Nephron (organoid): ENCODE results near the gene PROB1.

Source experiments
- H3K27ac Mint-ChIP-seq, 3 experiments: 2 replicates each; pipeline ENCODE4 v1.8.0; 2020; ENCODE audit warnings: mixed read lengths in 3 of 3, mild to moderate bottlenecking in 2 of 3, moderate library complexity in 1 of 3
- H3K27me3 Mint-ChIP-seq: 2 replicates; pipeline ENCODE4 v1.8.0; 2021; ENCODE audit warnings: low read depth, mild to moderate bottlenecking, moderate library complexity, mixed read lengths
- H3K36me3 Mint-ChIP-seq: 2 replicates; pipeline ENCODE4 v1.8.0; 2020; ENCODE audit warnings: low read depth, mixed read lengths
- H3K4me1 Mint-ChIP-seq: 2 replicates; pipeline ENCODE4 v1.8.0; 2020; ENCODE audit warnings: mixed read lengths
- H3K4me3 Mint-ChIP-seq, 3 experiments: 2 replicates each; pipeline ENCODE4 v1.8.0; 2020; ENCODE audit warnings: mild to moderate bottlenecking in 3 of 3, mixed read lengths in 3 of 3, moderate library complexity in 2 of 3
- H3K9me3 Mint-ChIP-seq: 2 replicates; pipeline ENCODE4 v1.8.0; 2020; ENCODE audit warnings: mixed read lengths
- TF ChIP-seq, protein P1 (sequence below), 3 experiments: fragments of 200-600 bp; sonication (generic); IDR thresholded peaks; one replicate each; pipeline ENCODE4 v1.5.0; 2021; ENCODE audit warnings: antibody characterized with exemption in 3 of 3; ENCODE audit not compliant: unreplicated experiment in 3 of 3

PROB1 gene

DNA sequence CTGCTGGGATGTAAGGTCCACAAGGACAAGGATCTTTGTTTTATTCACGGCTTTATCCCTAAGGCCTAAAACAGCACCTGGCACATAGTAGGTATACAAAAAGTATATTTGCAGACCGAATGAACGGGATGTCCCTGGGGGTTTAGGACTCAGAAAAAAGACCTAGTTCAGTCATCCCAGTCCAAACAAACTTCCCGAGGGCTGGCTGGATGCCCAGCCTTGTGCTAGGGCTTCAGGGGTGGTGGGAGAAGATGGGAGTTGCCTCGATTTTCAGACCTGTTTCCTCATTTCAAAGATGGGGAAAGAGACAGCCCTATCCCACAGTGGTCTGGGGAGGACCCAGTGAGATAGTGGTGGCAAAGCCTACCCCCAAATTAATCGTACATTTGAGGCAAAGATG lies 3.0 kb upstream of the PROB1 start:
- Mint-ChIP-seq H3K9me3 (no peaks in the 10 kb centered on the region), H3K36me3 (peaks cover 10% of the 10 kb centered on the region), H3K4me3 (peak overlapping the region in 1 of 3 experiments; percentile 69), H3K27ac (no peak overlapping the region), H3K4me1 (peaks cover 20% of the 10 kb centered on the region), H3K27me3 (peaks cover 24% of the 10 kb centered on the region)
- TF ChIP-seq, protein P1, sequence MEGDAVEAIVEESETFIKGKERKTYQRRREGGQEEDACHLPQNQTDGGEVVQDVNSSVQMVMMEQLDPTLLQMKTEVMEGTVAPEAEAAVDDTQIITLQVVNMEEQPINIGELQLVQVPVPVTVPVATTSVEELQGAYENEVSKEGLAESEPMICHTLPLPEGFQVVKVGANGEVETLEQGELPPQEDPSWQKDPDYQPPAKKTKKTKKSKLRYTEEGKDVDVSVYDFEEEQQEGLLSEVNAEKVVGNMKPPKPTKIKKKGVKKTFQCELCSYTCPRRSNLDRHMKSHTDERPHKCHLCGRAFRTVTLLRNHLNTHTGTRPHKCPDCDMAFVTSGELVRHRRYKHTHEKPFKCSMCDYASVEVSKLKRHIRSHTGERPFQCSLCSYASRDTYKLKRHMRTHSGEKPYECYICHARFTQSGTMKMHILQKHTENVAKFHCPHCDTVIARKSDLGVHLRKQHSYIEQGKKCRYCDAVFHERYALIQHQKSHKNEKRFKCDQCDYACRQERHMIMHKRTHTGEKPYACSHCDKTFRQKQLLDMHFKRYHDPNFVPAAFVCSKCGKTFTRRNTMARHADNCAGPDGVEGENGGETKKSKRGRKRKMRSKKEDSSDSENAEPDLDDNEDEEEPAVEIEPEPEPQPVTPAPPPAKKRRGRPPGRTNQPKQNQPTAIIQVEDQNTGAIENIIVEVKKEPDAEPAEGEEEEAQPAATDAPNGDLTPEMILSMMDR (IDR thresholded peaks at IDR 0.05; ENCODE audit: unreplicated experiment in 3 of 3): no peak

DNA sequence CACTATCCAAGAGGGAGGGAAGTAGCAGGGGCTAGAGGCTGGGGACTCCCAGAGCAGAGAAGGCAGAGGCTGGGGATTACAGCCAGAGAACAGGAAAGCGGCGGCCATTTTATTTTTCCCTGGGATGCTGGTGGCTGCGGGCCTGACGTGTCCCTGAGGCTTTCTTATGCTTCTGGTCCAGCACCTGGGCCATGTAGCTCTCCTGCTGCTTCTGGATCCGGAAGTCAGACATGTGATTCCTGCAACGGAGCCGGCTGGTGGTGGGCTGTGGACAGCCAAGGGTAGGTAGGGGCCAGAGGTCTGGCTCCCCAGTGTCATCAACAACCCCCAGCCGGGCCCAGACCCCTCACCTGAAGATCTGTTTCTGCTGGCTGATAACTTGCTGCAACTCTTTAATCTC lies 1.8 kb upstream of the PROB1 start:
- peak overlapping the region in 2 of 3 experiments; percentile 21 to 64 for H3K4me3 Mint-ChIP-seq
- peaks cover 10% of the 10 kb centered on the region for H3K36me3 Mint-ChIP-seq
- H3K9me3 Mint-ChIP-seq: no peaks in the 10 kb centered on the region
- peaks cover 30% of the 10 kb centered on the region for H3K27me3 Mint-ChIP-seq
- H3K27ac Mint-ChIP-seq: no peak overlapping the region
- TF ChIP-seq, protein P1 (IDR thresholded peaks at IDR 0.05; ENCODE audit: unreplicated experiment in 3 of 3): no peak
- H3K4me1 Mint-ChIP-seq: peaks cover 20% of the 10 kb centered on the region

DNA sequence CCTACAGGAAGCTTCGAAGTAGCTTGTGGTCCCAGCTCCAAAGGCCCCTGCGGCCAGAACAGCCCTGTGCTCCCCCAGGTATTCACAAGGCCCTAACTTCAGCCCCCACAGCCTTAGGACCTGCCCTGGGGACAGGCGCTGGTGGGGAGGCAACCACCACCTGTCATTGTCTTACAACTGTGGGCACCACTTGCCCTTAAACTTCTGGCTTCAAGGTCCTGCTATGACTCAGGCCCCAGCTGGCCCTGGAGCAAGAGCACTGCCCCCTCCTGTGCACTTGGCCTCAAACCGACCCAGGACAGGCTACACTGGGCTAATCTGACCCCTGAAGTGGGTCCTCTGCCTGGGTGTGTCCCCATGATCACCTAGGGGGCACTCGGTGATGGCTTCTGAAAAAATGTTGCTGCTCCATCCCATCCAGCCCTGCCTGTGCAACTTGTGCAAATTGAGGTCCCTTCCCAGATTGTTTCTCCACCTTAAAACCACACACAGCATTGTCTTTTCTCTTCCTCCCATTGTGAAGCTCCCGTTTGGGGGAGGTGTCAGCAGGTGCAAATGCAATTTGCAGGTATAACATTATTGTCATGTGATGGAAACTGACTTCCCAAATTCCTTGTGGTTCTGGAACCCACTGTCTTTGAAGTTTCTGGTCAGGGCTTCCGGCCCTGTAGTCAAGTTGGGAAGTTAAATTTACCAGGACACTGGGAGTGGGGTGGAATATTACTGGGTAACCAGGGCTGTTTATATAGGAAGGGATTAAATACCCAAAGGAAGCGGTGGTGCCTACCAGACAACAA lies 1.1 kb upstream of the PROB1 start:
- Mint-ChIP-seq H3K9me3 (no peaks in the 10 kb centered on the region), H3K27me3 (peaks cover 37% of the 10 kb centered on the region), H3K27ac (peak overlapping the region in 1 of 3 experiments; percentile 40), H3K4me1 (peaks cover 24% of the 10 kb centered on the region), H3K4me3 (peak overlapping the region; percentile 24 to 85 (median 66)), H3K36me3 (peaks cover 10% of the 10 kb centered on the region)
- TF ChIP-seq, protein P1 (IDR thresholded peaks at IDR 0.05; ENCODE audit: unreplicated experiment in 3 of 3): no peak

DNA sequence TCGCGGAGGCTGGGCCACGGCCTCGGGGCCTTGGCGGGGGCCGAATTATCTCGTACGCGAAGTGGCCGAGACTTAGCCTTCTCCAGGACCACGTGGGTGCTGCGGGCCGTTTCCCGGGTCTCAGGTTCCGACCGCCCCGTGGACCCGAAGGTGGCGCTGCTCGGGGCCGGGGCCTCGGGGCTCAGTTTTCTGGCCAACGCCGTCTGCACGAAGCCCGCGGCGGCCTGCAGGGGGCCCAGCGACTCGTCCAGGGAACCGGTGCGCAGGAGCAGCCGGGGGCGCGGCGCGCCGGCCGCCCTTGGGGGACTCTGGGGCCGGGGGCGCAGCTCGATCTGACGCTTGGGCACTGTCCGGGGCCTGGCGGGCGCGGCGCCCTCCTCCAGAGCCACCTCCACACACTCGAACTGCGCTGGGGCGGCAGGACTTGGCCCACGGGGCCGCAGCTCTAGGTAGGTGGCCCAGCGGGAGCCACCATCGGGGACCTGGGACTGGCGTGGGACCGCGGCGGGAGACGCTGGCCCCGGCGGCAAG lies 716 bp downstream of the PROB1 start:
- H3K27ac Mint-ChIP-seq: no peak overlapping the region
- H3K4me3 Mint-ChIP-seq: peak overlapping the region; percentile 82 to 89 (median 85)
- H3K9me3 Mint-ChIP-seq: no peaks in the 10 kb centered on the region
- H3K4me1 Mint-ChIP-seq: peaks cover 29% of the 10 kb centered on the region
- TF ChIP-seq, protein P1 (IDR thresholded peaks at IDR 0.05; ENCODE audit: unreplicated experiment in 3 of 3): peak; percentile 54 to 57 (median 56)
- H3K27me3 Mint-ChIP-seq: peaks cover 38% of the 10 kb centered on the region
- H3K36me3 Mint-ChIP-seq: peaks cover 5% of the 10 kb centered on the region

DNA sequence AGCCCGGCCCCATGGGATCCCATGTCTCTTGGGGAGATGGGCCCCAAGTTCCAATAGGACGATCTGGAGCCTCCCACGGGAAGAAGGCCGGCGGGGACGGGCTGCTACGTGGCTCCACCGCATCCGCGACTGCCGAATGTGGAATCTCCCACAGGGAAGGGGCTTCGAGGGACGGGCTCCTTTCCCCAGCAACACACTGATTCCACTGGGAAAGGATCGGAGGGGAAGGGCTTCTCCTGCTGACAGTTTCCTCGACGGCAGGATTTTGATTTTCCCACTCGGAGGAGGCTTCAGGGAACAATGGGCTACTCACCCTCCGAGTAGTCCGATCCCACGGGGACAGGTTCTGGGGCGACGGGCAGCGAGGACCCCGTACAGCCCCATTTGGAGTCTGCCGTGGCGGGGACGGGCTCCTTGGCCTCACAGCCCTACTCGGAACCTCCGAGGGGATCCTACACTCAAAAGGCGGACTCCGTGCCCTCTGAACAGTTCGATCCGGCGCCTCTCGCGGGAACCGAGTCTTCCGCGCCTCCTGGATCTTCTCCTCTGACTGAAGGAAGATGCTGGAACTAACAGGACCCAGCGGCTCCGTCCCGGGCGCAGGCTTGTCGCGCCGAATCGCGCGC lies 1.3 kb downstream of the PROB1 start:
- Mint-ChIP-seq H3K36me3 (peaks cover 3% of the 10 kb centered on the region), H3K27me3 (peaks cover 38% of the 10 kb centered on the region), H3K4me3 (peak overlapping the region; percentile 82 to 89 (median 85)), H3K27ac (no peak overlapping the region), H3K4me1 (peaks cover 29% of the 10 kb centered on the region), H3K9me3 (no peaks in the 10 kb centered on the region)
- TF ChIP-seq, protein P1 (IDR thresholded peaks at IDR 0.05; ENCODE audit: unreplicated experiment in 3 of 3): no peak
